Ascending aorta (tissue), 2 donors: ENCODE results near the gene NDFIP2. TPM values are rescaled to one million over a fixed set of nuclear protein-coding genes. Genes with fewer than 3 reads are reported as not detected.

Source experiments
- DNase-seq, 2 donors: peaks; one replicate each; pipeline ENCODE4 v3.0.0-alpha.2; 2019; ENCODE audit warnings: low spot score in 2 of 2
- H3K27ac ChIP-seq, 2 donors: fragments of 200-600 bp; sonication (generic); one replicate each; pipeline ENCODE4 v1.5.1; 2016 to 2017; ENCODE audit warnings: mild to moderate bottlenecking in 1 of 2
- H3K27me3 ChIP-seq: fragments of 200-600 bp; sonication (generic); one replicate; pipeline ENCODE4 v1.5.1; 2017
- H3K36me3 ChIP-seq, 2 donors: fragments of 200-600 bp; sonication (generic); one replicate each; pipeline ENCODE4 v1.5.1; 2016
- H3K4me1 ChIP-seq, 2 donors: fragments of 200-600 bp; sonication (generic); one replicate each; pipeline ENCODE4 v1.5.1; 2016 to 2017; ENCODE audit warnings: mild to moderate bottlenecking in 1 of 2
- H3K4me3 ChIP-seq, 2 donors: fragments of 200-600 bp; sonication (generic); one replicate each; pipeline ENCODE4 v1.5.1; 2016 to 2017; ENCODE audit warnings: mild to moderate bottlenecking in 1 of 2
- H3K9me3 ChIP-seq, 2 donors: fragments of 200-600 bp; sonication (generic); one replicate each; pipeline ENCODE4 v1.5.1; 2016
- intact Hi-C: fragments of 100-400 bp; cut with DNase I; formaldehyde crosslinking; loops from one replicate; pipeline ENCODE4 v1.15.1; 2023
- total RNA-seq: library from RNA; depleted of rRNA; stranded (reverse); fragments of >200 nt; gene quantifications from one replicate; pipeline ENCODE4 v1.1.0, GENCODE V29; 2016
- TF ChIP-seq, protein P1 (sequence below), 3 experiments: fragments of 200-600 bp in 2 of 3; fragments of 450-650 bp in 1 of 3; sonication (generic) in 2 of 3; IDR thresholded peaks; one replicate each; pipeline ENCODE4 v1.5.1; 2016 to 2019; ENCODE audit warnings: antibody characterized with exemption in 3 of 3, mild to moderate bottlenecking in 1 of 3, moderate library complexity in 1 of 3

Gene NDFIP2
- total RNA-seq, 1 donor from 2014 or later: 16.6 TPM

GRCh38 chr13:79457948-79458347 lies 23.0 kb upstream of the NDFIP2 start:
- no peak for DNase-seq
- intact Hi-C loops: no loop called here
- no peaks in the 10 kb centered on the region for H3K4me1 ChIP-seq
- H3K27me3 ChIP-seq: no peaks in the 10 kb centered on the region
- no peaks in the 10 kb centered on the region for H3K9me3 ChIP-seq
- TF ChIP-seq, protein P1, sequence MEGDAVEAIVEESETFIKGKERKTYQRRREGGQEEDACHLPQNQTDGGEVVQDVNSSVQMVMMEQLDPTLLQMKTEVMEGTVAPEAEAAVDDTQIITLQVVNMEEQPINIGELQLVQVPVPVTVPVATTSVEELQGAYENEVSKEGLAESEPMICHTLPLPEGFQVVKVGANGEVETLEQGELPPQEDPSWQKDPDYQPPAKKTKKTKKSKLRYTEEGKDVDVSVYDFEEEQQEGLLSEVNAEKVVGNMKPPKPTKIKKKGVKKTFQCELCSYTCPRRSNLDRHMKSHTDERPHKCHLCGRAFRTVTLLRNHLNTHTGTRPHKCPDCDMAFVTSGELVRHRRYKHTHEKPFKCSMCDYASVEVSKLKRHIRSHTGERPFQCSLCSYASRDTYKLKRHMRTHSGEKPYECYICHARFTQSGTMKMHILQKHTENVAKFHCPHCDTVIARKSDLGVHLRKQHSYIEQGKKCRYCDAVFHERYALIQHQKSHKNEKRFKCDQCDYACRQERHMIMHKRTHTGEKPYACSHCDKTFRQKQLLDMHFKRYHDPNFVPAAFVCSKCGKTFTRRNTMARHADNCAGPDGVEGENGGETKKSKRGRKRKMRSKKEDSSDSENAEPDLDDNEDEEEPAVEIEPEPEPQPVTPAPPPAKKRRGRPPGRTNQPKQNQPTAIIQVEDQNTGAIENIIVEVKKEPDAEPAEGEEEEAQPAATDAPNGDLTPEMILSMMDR (IDR thresholded peaks at IDR 0.05): no peak
- H3K36me3 ChIP-seq: no peaks in the 10 kb centered on the region
- no peak overlapping the region for H3K4me3 ChIP-seq
- H3K27ac ChIP-seq: no peak overlapping the region

GRCh38 chr13:79458436-79458835 lies 22.5 kb upstream of the NDFIP2 start:
- no peak overlapping the region for H3K27ac ChIP-seq
- H3K4me1 ChIP-seq: no peaks in the 10 kb centered on the region
- H3K9me3 ChIP-seq: no peaks in the 10 kb centered on the region
- intact Hi-C loops: no loop called here
- no peaks in the 10 kb centered on the region for H3K36me3 ChIP-seq
- TF ChIP-seq, protein P1 (IDR thresholded peaks at IDR 0.05): no peak
- DNase-seq: no peak
- H3K4me3 ChIP-seq: no peak overlapping the region
- no peaks in the 10 kb centered on the region for H3K27me3 ChIP-seq

DNA sequence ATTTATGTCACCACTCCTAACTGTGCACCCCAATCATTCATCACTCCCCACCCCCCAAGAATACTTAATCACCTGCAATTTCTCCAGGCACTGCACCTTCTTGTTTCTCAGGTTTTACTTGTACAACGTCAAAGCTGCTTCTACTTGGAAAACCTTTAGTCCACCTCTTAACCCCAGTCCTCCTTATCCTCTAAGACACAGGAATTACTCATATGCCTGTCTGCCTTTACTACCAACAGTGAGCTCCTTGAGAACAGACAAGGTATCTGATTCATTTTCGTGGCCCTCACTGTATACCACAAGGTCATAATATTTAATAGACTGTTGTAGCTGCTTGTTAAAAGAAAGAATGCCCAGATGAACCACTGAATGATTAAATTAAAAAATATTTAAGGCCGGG lies 21.0 kb upstream of the NDFIP2 start:
- Histone ChIP-seq H3K27me3 (no peaks in the 10 kb centered on the region), H3K4me1 (no peaks in the 10 kb centered on the region), H3K36me3 (no peaks in the 10 kb centered on the region), H3K27ac (no peak overlapping the region), H3K9me3 (no peaks in the 10 kb centered on the region), H3K4me3 (no peak overlapping the region)
- no peak for DNase-seq
- intact Hi-C loops: no loop called here
- TF ChIP-seq, protein P1 (IDR thresholded peaks at IDR 0.05): no peak

DNA sequence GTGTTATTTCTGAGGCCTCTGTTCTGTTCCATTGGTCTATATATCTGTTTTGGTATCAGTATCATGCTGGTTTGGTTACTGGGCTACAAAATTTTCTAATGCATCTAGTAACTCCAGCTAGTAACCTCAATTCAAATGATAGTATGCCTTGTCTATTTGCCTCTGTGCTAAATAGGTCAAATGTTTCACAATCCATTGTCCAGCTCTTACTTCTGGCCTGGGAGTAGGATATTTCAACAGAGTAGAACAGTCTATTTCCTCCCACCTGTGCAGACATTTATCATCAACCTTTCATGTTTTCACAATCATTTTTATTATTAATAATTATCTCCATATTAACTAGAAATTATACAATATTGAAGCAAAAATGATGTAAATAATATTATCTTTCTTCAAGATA lies 18.1 kb upstream of the NDFIP2 start:
- Histone ChIP-seq H3K9me3 (no peaks in the 10 kb centered on the region), H3K4me3 (no peak overlapping the region), H3K27me3 (no peaks in the 10 kb centered on the region), H3K27ac (no peak overlapping the region), H3K36me3 (no peaks in the 10 kb centered on the region), H3K4me1 (no peaks in the 10 kb centered on the region)
- TF ChIP-seq, protein P1 (IDR thresholded peaks at IDR 0.05): no peak
- DNase-seq: no peak
- intact Hi-C loops: no loop called here

DNA sequence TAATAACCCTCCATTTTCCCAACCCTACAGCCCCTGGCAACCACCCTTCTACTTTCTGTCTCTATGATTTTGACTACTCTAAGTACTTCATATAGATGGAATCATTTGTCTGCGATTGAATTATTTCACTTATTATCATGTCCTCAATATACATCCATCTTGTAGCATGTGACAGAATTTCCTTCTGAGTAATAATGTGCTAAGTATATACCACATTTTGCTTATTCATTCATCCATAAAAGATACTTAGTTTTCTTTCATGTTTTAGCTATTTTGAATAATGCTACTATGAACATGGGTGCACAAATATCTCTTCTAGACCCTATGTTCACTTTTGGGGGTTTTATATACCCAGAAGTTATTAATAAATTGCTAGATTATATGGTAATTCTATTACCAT lies 17.4 kb upstream of the NDFIP2 start:
- TF ChIP-seq, protein P1 (IDR thresholded peaks at IDR 0.05): no peak
- H3K4me1 ChIP-seq: no peaks in the 10 kb centered on the region
- no peak overlapping the region for H3K4me3 ChIP-seq
- no peaks in the 10 kb centered on the region for H3K27me3 ChIP-seq
- no peak overlapping the region for H3K27ac ChIP-seq
- H3K36me3 ChIP-seq: no peaks in the 10 kb centered on the region
- DNase-seq: no peak
- intact Hi-C loops: no loop called here
- no peaks in the 10 kb centered on the region for H3K9me3 ChIP-seq

GRCh38 chr13:79466872-79467271 lies 14.1 kb upstream of the NDFIP2 start:
- Histone ChIP-seq H3K27me3 (no peaks in the 10 kb centered on the region), H3K9me3 (no peaks in the 10 kb centered on the region), H3K36me3 (no peaks in the 10 kb centered on the region), H3K4me3 (no peak overlapping the region), H3K4me1 (no peaks in the 10 kb centered on the region), H3K27ac (no peak overlapping the region)
- intact Hi-C loops: no loop called here
- TF ChIP-seq, protein P1 (IDR thresholded peaks at IDR 0.05): no peak
- no peak for DNase-seq
